GM12864 (cell line): ENCODE measurements around the gene TTC21A.

Experiments
- DNase-seq: peaks from one replicate; pipeline ENCODE4 v3.0.0-alpha.2; 2011; ENCODE audit warnings: low read depth
- H3K4me3 ChIP-seq: 2 replicates; pipeline ENCODE4 v1.5.1; 2011; ENCODE audit warnings: mild to moderate bottlenecking, low read depth, low read length, control low read depth
- TF ChIP-seq, protein P1 (sequence below): IDR thresholded peaks from 2 replicates; pipeline ENCODE4 v1.5.1; 2011; ENCODE audit warnings: low read depth, mild to moderate bottlenecking, moderate library complexity, low read length, control low read depth, inconsistent platforms; ENCODE audit errors: missing control alignments

Gene TTC21A

GRCh38 chr3:39137435-39137936 is 30.0 kb downstream of the TTC21A start:
- DNase-seq = no peak
- TF ChIP-seq, protein P1, sequence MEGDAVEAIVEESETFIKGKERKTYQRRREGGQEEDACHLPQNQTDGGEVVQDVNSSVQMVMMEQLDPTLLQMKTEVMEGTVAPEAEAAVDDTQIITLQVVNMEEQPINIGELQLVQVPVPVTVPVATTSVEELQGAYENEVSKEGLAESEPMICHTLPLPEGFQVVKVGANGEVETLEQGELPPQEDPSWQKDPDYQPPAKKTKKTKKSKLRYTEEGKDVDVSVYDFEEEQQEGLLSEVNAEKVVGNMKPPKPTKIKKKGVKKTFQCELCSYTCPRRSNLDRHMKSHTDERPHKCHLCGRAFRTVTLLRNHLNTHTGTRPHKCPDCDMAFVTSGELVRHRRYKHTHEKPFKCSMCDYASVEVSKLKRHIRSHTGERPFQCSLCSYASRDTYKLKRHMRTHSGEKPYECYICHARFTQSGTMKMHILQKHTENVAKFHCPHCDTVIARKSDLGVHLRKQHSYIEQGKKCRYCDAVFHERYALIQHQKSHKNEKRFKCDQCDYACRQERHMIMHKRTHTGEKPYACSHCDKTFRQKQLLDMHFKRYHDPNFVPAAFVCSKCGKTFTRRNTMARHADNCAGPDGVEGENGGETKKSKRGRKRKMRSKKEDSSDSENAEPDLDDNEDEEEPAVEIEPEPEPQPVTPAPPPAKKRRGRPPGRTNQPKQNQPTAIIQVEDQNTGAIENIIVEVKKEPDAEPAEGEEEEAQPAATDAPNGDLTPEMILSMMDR = no peak
- no peak overlapping the region for H3K4me3 ChIP-seq

- no peak overlapping the region for H3K4me3 ChIP-seq
- TF ChIP-seq, protein P1 = no peak
- no peak for DNase-seq
Observed at GRCh38 chr3:39137991-39138803, 30.7 kb downstream of the TTC21A start.

DNA sequence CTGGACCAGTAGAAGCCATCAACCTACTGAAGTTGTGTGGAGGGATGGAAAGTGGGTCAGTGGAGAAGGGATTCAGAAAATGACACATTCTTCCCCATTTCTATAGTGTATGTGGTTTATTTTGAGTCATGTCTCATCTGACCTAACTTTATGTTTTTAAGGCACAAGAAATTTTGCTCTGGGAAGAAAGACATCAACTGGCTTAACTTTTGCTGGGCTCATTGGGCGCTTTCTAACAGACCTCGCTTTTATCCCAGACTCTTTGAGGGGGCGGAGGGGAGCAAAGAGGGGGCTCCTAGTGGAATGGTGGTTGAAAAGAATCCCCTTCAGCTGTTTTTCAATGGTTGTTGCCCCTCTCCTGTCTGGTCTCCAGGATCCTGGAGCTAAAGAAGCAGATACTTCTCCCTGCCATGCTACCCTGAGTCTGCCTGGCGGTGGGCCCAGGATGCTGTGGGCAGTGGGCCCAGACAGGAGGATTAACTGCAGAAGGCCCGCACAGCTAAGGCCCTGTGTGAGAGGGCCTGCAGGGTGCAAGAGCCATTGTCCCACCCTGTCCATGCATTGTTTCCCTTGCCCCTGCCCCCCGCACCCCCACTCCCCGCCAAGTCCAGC is 31.4 kb downstream of the TTC21A start:
- H3K4me3 ChIP-seq = no peak overlapping the region
- DNase-seq = no peak
- TF ChIP-seq, protein P1 = no peak

- no peak overlapping the region for H3K4me3 ChIP-seq
- DNase-seq = no peak
- TF ChIP-seq, protein P1 = no peak
Observed at GRCh38 chr3:39139442-39139841, 32.0 kb downstream of the TTC21A start.

DNA sequence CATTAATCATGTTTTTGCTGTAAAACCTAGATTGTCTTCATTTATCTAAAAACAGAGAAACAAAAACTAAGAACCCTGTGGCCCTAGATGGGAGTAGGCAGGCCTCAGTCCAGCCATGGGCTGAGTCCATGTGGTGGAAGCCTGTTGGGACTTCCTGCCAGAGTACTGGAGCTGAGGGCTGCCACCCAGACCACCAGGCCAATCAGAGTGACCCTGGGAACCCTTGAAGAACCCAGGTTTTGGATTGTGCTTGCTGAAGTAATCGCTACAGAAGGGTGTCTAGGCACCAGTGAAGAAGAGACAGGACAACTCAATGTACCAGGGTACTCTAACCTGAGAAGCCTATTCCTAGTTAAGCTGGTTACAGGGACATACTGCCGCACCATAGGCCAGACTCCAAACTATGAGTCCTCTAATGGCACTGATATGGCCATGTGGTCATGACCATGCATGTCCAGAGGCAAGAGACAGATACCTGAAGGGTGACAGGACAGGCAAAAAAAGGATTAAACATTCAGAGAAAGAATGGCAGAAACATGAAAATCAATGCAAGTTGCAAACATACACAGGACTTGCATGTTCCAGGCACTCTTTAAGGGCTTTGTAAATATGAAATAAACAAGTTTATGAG is 33.0 kb downstream of the TTC21A start:
- no peak overlapping the region for H3K4me3 ChIP-seq
- TF ChIP-seq, protein P1 = no peak
- DNase-seq = no peak

GRCh38 chr3:39141171-39141995 is 33.9 kb downstream of the TTC21A start:
- no peak overlapping the region for H3K4me3 ChIP-seq
- TF ChIP-seq, protein P1 = no peak
- no peak for DNase-seq
